ENCODE measurements around the gene USP26. TPM values are rescaled to one million over a fixed set of nuclear protein-coding genes. Genes with fewer than 3 reads are reported as not detected.
A peak's percentile ranks its signal among the peaks of the same experiment; 100 is the strongest.
"Not testable (repeated sequence)": the region's sequence is repeated elsewhere in the genome, so short reads cannot be mapped to it uniquely, and the experiment has no call there.

Gene USP26
- total RNA-seq, 2 donors from 2014 or later: not detected

- 56 to 100% methylated on average over 1 of the region's 1 CpG for WGBS, 2 donors
- no peak for ATAC-seq
- Histone ChIP-seq H3K4me1 (no peaks in the 10 kb centered on the region), H3K27me3 (no peaks in the 10 kb centered on the region), H3K9me3 (no peaks in the 10 kb centered on the region), H3K27ac (no peak overlapping the region), H3K36me3 (replicated peaks in 1 of 2; ENCODE audit: insufficient read depth in 1 of 2, low read depth in 2 of 2) (no peaks in the 10 kb centered on the region), H3K4me3 (no peak overlapping the region)
- TF ChIP-seq CTCF (IDR thresholded peaks at IDR 0.05) (no peak), POLR2A (IDR thresholded peaks at IDR 0.05) (no peak)
- DNase-seq: no peak
- intact Hi-C loops (cut with DNase I): no loop called here
Observed at GRCh38 chrX:133046601-133047000, 50.3 kb downstream of the USP26 start.

- no peaks in the 10 kb centered on the region for H3K27me3 ChIP-seq
- H3K36me3 ChIP-seq (replicated peaks in 1 of 2; ENCODE audit: insufficient read depth in 1 of 2, low read depth in 2 of 2): no peaks in the 10 kb centered on the region
- no peak overlapping the region for H3K4me3 ChIP-seq
- 10 to 37% methylated on average over 2 of the region's 2 CpGs for WGBS, 2 donors
- ATAC-seq (no peak), DNase-seq (peak in 2 of 4 donors; percentile 2 to 6)
- no peaks in the 10 kb centered on the region for H3K4me1 ChIP-seq
- TF ChIP-seq POLR2A (IDR thresholded peaks at IDR 0.05): no peak
- peak in 5 of 7 experiments; percentile 14 to 41 (median 14) for TF ChIP-seq CTCF (IDR thresholded peaks at IDR 0.05)
- intact Hi-C loops (cut with DNase I): no loop called here
- H3K27ac ChIP-seq: no peak overlapping the region
- no peaks in the 10 kb centered on the region for H3K9me3 ChIP-seq
Observed at GRCh38 chrX:133045986-133046385, 50.9 kb downstream of the USP26 start.

GRCh38 chrX:133044145-133044786 lies 52.6 kb downstream of the USP26 start:
- ATAC-seq; H3K27me3 ChIP-seq; H3K4me1 ChIP-seq; H3K27ac ChIP-seq; DNase-seq; intact Hi-C loops (cut with DNase I); H3K9me3 ChIP-seq; H3K36me3 ChIP-seq (replicated peaks in 1 of 2; ENCODE audit: insufficient read depth in 1 of 2, low read depth in 2 of 2); H3K4me3 ChIP-seq: not testable (repeated sequence)
- WGBS, 2 donors: 71 to 74% methylated on average over 4 to 15 of the region's 28 CpGs

GRCh38 chrX:133042260-133042659 lies 54.6 kb downstream of the USP26 start:
- Histone ChIP-seq H3K4me3 (no peak overlapping the region), H3K9me3 (no peaks in the 10 kb centered on the region), H3K4me1 (no peaks in the 10 kb centered on the region), H3K36me3 (replicated peaks in 1 of 2; ENCODE audit: insufficient read depth in 1 of 2, low read depth in 2 of 2) (no peaks in the 10 kb centered on the region), H3K27me3 (no peaks in the 10 kb centered on the region), H3K27ac (no peak overlapping the region)
- TF ChIP-seq CTCF (IDR thresholded peaks at IDR 0.05) (no peak), POLR2A (IDR thresholded peaks at IDR 0.05) (no peak)
- ATAC-seq (no peak), DNase-seq (no peak)
- WGBS, 2 donors: 94 to 100% methylated on average over 1 to 2 of the region's 2 CpGs
- intact Hi-C loops (cut with DNase I): no loop called here

- no peak for TF ChIP-seq POLR2A (IDR thresholded peaks at IDR 0.05)
- TF ChIP-seq CTCF (IDR thresholded peaks at IDR 0.05): no peak
- Histone ChIP-seq H3K27ac (no peak overlapping the region), H3K4me1 (no peaks in the 10 kb centered on the region), H3K9me3 (no peaks in the 10 kb centered on the region), H3K36me3 (replicated peaks in 1 of 2; ENCODE audit: insufficient read depth in 1 of 2, low read depth in 2 of 2) (no peaks in the 10 kb centered on the region), H3K27me3 (no peaks in the 10 kb centered on the region), H3K4me3 (no peak overlapping the region)
- ATAC-seq: no peak
- WGBS, 2 donors: 62 to 70% methylated on average over 5 of the region's 5 CpGs
- intact Hi-C loops (cut with DNase I): no loop called here
- DNase-seq: no peak
Observed at GRCh38 chrX:133033010-133033409, 63.9 kb downstream of the USP26 start.

Data from body of pancreas (tissue), 4 donors.